Measurements from ENCODE around the gene CCT3. TPM values are rescaled to one million over a fixed set of nuclear protein-coding genes. Genes with fewer than 3 reads are reported as not detected.
A peak's percentile ranks its signal among the peaks of the same experiment; 100 is the strongest.

CCT3 gene
- polyA plus RNA-seq = 215 TPM
- long read RNA-seq, donor 1, transcript CCT3-201 (14 exons, 2,150 nt) = major isoform, 24 of 44 reads
- long read RNA-seq, donor 1, partial matches to known transcripts = 19 of 44 reads
- long read RNA-seq, donor 1, other reads (novel, unspliced or antisense) = 0 of 44 reads
- long read RNA-seq, donor 2, transcript CCT3-201 (14 exons, 2,150 nt) = major isoform, 59 of 135 reads
- long read RNA-seq, donor 2, partial matches to known transcripts = 68 of 135 reads
- long read RNA-seq, donor 2, other reads (novel, unspliced or antisense) = 5 of 135 reads
- long read RNA-seq, donor 3 = 0 reads
- long read RNA-seq, donor 4, partial matches to known transcripts = 0 of 3 reads
- long read RNA-seq, donor 4, other reads (novel, unspliced or antisense) = 0 of 3 reads
- long read RNA-seq, donor 5, transcript CCT3-201 (14 exons, 2,150 nt) = major isoform, 23 of 23 reads
- long read RNA-seq, donor 5, partial matches to known transcripts = 0 of 23 reads
- long read RNA-seq, donor 5, other reads (novel, unspliced or antisense) = 0 of 23 reads
- long read RNA-seq, donor 6, transcript CCT3-201 (14 exons, 2,150 nt) = major isoform, 48 of 95 reads
- long read RNA-seq, donor 6, partial matches to known transcripts = 46 of 95 reads
- long read RNA-seq, donor 6, other reads (novel, unspliced or antisense) = 0 of 95 reads
- long read RNA-seq, donor 7, transcript CCT3-201 (14 exons, 2,150 nt) = major isoform, 22 of 24 reads
- long read RNA-seq, donor 7, partial matches to known transcripts = 0 of 24 reads
- long read RNA-seq, donor 7, other reads (novel, unspliced or antisense) = 0 of 24 reads
- long read RNA-seq, donor 8, transcript CCT3-201 (14 exons, 2,150 nt) = major isoform, 64 of 152 reads
- long read RNA-seq, donor 8, partial matches to known transcripts = 76 of 152 reads
- long read RNA-seq, donor 8, other reads (novel, unspliced or antisense) = 6 of 152 reads
- long read RNA-seq, donor 9, transcript CCT3-201 (14 exons, 2,150 nt) = major isoform, 46 of 98 reads
- long read RNA-seq, donor 9, partial matches to known transcripts = 45 of 98 reads
- long read RNA-seq, donor 9, other reads (novel, unspliced or antisense) = 5 of 98 reads
- long read RNA-seq, donor 10, transcript CCT3-201 (14 exons, 2,150 nt) = major isoform, 74 of 109 reads
- long read RNA-seq, donor 10, partial matches to known transcripts = 34 of 109 reads
- long read RNA-seq, donor 10, other reads (novel, unspliced or antisense) = 0 of 109 reads
- long read RNA-seq, donor 11, transcript CCT3-201 (14 exons, 2,150 nt) = major isoform, 48 of 76 reads
- long read RNA-seq, donor 11, partial matches to known transcripts = 25 of 76 reads
- long read RNA-seq, donor 11, other reads (novel, unspliced or antisense) = 0 of 76 reads

DNA sequence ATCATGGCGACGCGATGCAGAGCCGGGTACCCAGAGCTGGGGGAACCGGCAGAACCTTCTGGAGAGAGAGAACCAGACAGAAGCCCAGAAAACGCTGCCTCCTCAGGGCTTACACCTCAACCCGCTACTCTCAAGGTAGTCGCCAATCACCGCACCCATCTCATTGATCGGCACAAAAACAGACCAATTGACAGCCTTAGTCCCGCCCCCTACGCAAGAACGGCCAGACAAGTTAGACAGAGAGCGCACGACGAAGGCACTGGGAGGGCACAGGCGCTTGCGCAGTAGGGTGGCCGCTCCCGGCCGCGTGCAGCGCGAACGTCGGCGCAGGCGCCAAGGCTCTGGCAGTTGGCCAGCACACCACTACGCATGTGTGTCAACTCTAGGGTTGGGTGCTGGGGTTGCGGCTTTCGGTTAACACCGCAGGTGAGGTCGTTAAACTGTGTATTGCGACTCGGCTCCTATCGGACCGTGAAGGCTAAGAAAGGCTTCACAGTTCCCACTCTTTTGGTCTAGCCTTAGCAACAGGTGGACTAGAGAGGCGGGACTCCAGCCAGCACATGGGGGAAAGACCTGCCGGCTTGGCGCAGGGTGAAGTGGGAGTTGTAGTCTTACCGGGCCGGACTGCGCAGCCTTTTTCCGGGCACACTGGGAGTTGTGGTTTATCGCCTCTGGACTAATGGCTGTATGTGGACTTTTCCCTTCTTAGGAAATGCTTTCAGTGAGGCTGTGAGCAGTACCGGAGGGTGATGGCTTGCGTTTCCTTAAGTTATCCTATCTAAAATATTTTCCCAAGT is at the start of gene CCT3, which contains the start of gene TSACC:
Gene CCT3 (minus strand): TSS at position 113 of the 797 bp plus-strand sequence. CDS start 108 bp downstream, at position 5.
Gene TSACC (plus strand): TSS at position 347 of the 797 bp plus-strand sequence. CDS start 1,232 bp downstream, outside the sequence.
- Histone ChIP-seq H3K4me1 (ENCODE audit: control insufficient read depth, insufficient read depth, low read length) (peaks cover 14% of the 10 kb centered on the region), H3K9me3 (ENCODE audit: control insufficient read depth, low read depth, low read length) (no peaks in the 10 kb centered on the region), H3K27ac (ENCODE audit: low read length) (peak within 1 kb of the TSS; percentile 74), H3K27me3 (ENCODE audit: control insufficient read depth, insufficient read depth, low read length) (no peaks in the 10 kb centered on the region), H3K36me3 (ENCODE audit: control insufficient read depth, insufficient read depth, low read length) (peaks cover 21% of the 10 kb centered on the region), H3K4me3 (ENCODE audit: low read length) (peak within 1 kb of the TSS; percentile 94)
- DNase-seq = peak; percentile 100
- WGBS (ENCODE audit: insufficient coverage, low lambda C conversion rate) = no CpG with 5 or more reads among the region's 47 CpGs

DNA sequence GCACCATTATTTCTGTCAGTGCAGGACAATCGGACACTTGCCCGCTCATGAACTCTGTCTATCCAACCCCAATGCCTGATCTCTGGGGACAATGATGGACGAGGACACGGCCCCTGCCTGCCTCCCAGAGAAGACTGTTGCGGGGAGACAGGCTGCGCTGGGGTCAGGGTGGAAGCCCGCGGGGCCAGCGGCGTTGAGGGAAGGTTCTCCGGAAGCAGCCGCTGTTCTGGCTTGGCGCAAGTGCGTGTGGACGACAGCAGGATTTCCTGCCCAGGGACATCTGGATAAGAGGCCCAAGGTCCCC is 49.7 kb upstream of the CCT3 start:
- no CpG with 5 or more reads among the region's 15 CpGs for WGBS (ENCODE audit: insufficient coverage, low lambda C conversion rate)
- DNase-seq = no peak
- Histone ChIP-seq H3K36me3 (ENCODE audit: control insufficient read depth, insufficient read depth, low read length) (peaks cover 2% of the 10 kb centered on the region), H3K4me3 (ENCODE audit: low read length) (no peak overlapping the region), H3K9me3 (ENCODE audit: control insufficient read depth, low read depth, low read length) (peaks cover 7% of the 10 kb centered on the region), H3K27ac (ENCODE audit: low read length) (no peak overlapping the region), H3K4me1 (ENCODE audit: control insufficient read depth, insufficient read depth, low read length) (peaks cover 8% of the 10 kb centered on the region), H3K27me3 (ENCODE audit: control insufficient read depth, insufficient read depth, low read length) (peaks cover 70% of the 10 kb centered on the region)

GRCh38 chr1:156386949-156387869 is 49.1 kb upstream of the CCT3 start:
- Histone ChIP-seq H3K9me3 (ENCODE audit: control insufficient read depth, low read depth, low read length) (peaks cover 7% of the 10 kb centered on the region), H3K27me3 (ENCODE audit: control insufficient read depth, insufficient read depth, low read length) (peaks cover 64% of the 10 kb centered on the region), H3K4me1 (ENCODE audit: control insufficient read depth, insufficient read depth, low read length) (peaks cover 8% of the 10 kb centered on the region), H3K36me3 (ENCODE audit: control insufficient read depth, insufficient read depth, low read length) (peaks cover 6% of the 10 kb centered on the region), H3K27ac (ENCODE audit: low read length) (no peak overlapping the region), H3K4me3 (ENCODE audit: low read length) (no peak overlapping the region)
- WGBS (ENCODE audit: insufficient coverage, low lambda C conversion rate) = no CpG with 5 or more reads among the region's 8 CpGs
- no peak for DNase-seq

DNA sequence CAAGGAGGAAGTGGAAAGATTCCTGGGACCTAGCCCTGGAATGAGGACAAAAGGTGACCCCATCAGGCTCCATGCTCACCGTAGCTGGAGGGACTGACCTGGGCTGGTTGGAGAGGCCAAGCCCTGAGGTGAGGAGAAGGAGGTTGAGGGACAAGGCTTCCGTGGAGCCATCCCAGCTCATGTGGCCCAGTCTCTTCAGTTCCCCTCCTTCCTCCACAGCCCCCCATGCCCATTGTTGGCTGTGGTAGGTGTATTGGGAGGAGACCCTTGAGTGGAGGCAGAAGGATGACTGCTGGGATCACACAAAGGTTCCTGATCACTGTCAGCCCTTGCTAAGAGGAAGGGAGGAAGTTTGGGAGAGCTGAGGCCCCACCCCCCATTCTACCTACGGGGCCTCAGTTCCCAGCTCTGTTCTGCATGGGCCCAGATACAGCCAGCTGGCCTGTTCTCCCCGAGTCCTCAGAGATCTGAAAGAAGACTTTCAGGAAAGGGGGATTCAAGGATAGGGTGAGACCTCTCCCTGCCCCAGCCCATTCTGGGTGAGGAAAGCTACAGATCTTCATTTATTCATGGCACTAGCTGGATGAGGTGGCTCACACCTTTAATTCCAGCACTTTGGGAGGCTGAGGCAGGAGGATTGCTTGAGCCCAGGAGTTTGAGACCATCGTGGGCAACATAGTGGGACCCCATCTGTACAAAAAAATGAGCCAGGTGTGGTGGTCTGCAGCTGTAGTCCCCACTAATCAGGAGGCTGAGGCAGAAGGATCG is 48.2 kb upstream of the CCT3 start:
- H3K9me3 ChIP-seq (ENCODE audit: control insufficient read depth, low read depth, low read length) = peaks cover 7% of the 10 kb centered on the region
- H3K36me3 ChIP-seq (ENCODE audit: control insufficient read depth, insufficient read depth, low read length) = peaks cover 9% of the 10 kb centered on the region
- peaks cover 55% of the 10 kb centered on the region for H3K27me3 ChIP-seq (ENCODE audit: control insufficient read depth, insufficient read depth, low read length)
- DNase-seq = no peak
- no peak overlapping the region for H3K4me3 ChIP-seq (ENCODE audit: low read length)
- peaks cover 8% of the 10 kb centered on the region for H3K4me1 ChIP-seq (ENCODE audit: control insufficient read depth, insufficient read depth, low read length)
- WGBS (ENCODE audit: insufficient coverage, low lambda C conversion rate) = no CpG with 5 or more reads among the region's 6 CpGs
- no peak overlapping the region for H3K27ac ChIP-seq (ENCODE audit: low read length)

- no CpG with 5 or more reads among the region's 9 CpGs for WGBS (ENCODE audit: insufficient coverage, low lambda C conversion rate)
- H3K4me1 ChIP-seq (ENCODE audit: control insufficient read depth, insufficient read depth, low read length) = peaks cover 8% of the 10 kb centered on the region
- peaks cover 4% of the 10 kb centered on the region for H3K9me3 ChIP-seq (ENCODE audit: control insufficient read depth, low read depth, low read length)
- peaks cover 9% of the 10 kb centered on the region for H3K36me3 ChIP-seq (ENCODE audit: control insufficient read depth, insufficient read depth, low read length)
- H3K27ac ChIP-seq (ENCODE audit: low read length) = no peak overlapping the region
- no peak for DNase-seq
- no peak overlapping the region for H3K4me3 ChIP-seq (ENCODE audit: low read length)
- peaks cover 48% of the 10 kb centered on the region for H3K27me3 ChIP-seq (ENCODE audit: control insufficient read depth, insufficient read depth, low read length)
Observed at GRCh38 chr1:156385534-156386031, 47.5 kb upstream of the CCT3 start.

DNA sequence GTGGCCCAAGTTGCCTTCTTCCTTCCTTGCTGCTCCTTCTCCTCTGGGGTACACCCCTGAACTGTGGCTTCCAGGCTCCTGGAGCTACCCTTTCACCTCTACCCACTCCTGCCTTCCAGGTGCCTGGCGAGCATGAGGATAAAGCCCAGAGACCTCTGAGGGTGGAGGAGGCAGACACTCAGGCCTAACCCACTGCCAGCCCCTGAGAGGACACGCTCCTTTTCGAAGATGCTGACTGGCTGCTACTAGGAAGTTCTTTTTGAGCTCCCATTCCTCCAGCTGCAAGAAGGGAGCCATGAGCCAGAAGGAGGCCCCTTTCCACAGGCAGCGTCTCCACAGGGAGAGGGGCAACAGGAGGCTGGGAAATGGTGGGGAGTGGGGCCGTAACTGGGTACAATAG is 46.6 kb upstream of the CCT3 start:
- no peak overlapping the region for H3K27ac ChIP-seq (ENCODE audit: low read length)
- H3K36me3 ChIP-seq (ENCODE audit: control insufficient read depth, insufficient read depth, low read length) = peaks cover 9% of the 10 kb centered on the region
- no CpG with 5 or more reads among the region's 5 CpGs for WGBS (ENCODE audit: insufficient coverage, low lambda C conversion rate)
- peaks cover 11% of the 10 kb centered on the region for H3K4me1 ChIP-seq (ENCODE audit: control insufficient read depth, insufficient read depth, low read length)
- H3K9me3 ChIP-seq (ENCODE audit: control insufficient read depth, low read depth, low read length) = peaks cover 4% of the 10 kb centered on the region
- DNase-seq = no peak
- H3K27me3 ChIP-seq (ENCODE audit: control insufficient read depth, insufficient read depth, low read length) = peaks cover 38% of the 10 kb centered on the region
- H3K4me3 ChIP-seq (ENCODE audit: low read length) = no peak overlapping the region

GRCh38 chr1:156384007-156384406 is 45.9 kb upstream of the CCT3 start:
- Histone ChIP-seq H3K27ac (ENCODE audit: low read length) (no peak overlapping the region), H3K4me3 (ENCODE audit: low read length) (no peak overlapping the region), H3K4me1 (ENCODE audit: control insufficient read depth, insufficient read depth, low read length) (peaks cover 17% of the 10 kb centered on the region), H3K27me3 (ENCODE audit: control insufficient read depth, insufficient read depth, low read length) (peaks cover 32% of the 10 kb centered on the region), H3K9me3 (ENCODE audit: control insufficient read depth, low read depth, low read length) (peaks cover 4% of the 10 kb centered on the region), H3K36me3 (ENCODE audit: control insufficient read depth, insufficient read depth, low read length) (peaks cover 9% of the 10 kb centered on the region)
- WGBS (ENCODE audit: insufficient coverage, low lambda C conversion rate) = no CpG with 5 or more reads among the region's 3 CpGs
- DNase-seq = no peak

- peaks cover 22% of the 10 kb centered on the region for H3K27me3 ChIP-seq (ENCODE audit: control insufficient read depth, insufficient read depth, low read length)
- peaks cover 20% of the 10 kb centered on the region for H3K4me1 ChIP-seq (ENCODE audit: control insufficient read depth, insufficient read depth, low read length)
- peaks cover 14% of the 10 kb centered on the region for H3K36me3 ChIP-seq (ENCODE audit: control insufficient read depth, insufficient read depth, low read length)
- no peak overlapping the region for H3K27ac ChIP-seq (ENCODE audit: low read length)
- H3K4me3 ChIP-seq (ENCODE audit: low read length) = no peak overlapping the region
- DNase-seq = peak; percentile 39 to 46
- WGBS (ENCODE audit: insufficient coverage, low lambda C conversion rate) = no CpG with 5 or more reads among the region's 9 CpGs
- no peaks in the 10 kb centered on the region for H3K9me3 ChIP-seq (ENCODE audit: control insufficient read depth, low read depth, low read length)
Observed at GRCh38 chr1:156383023-156383422, 44.9 kb upstream of the CCT3 start.
